Naive thymus-derived CD4-positive, alpha-beta T cell (primary cell): Measurements from ENCODE around the gene ARL11. TPM values are rescaled to one million over a fixed set of nuclear protein-coding genes. Genes with fewer than 3 reads are reported as not detected.

Source experiments
- ATAC-seq: fragments of 150-1000 bp; cut with Tn5 transposase; 2 replicates; pipeline ENCODE4 v1.10.0; 2021; ENCODE audit warnings: mild to moderate bottlenecking, moderate library complexity
- CTCF ChIA-PET: fragments of 350-600 bp; sonication (Branson Sonifier 250); formaldehyde crosslinking; loops from one replicate; lab custom pipeline; 2021; ENCODE audit warnings: antibody characterized with exemption; lab: Charles Lee
- POLR2A ChIA-PET: fragments of 350-600 bp; sonication (Branson Sonifier 250); formaldehyde crosslinking; loops from one replicate; lab custom pipeline; 2021; ENCODE audit warnings: antibody characterized with exemption, inconsistent platforms; lab: Charles Lee
- DNase-seq, 9 donors: peaks; one replicate each; pipeline versions ENCODE4 v3.0.0 to v3.0.0-alpha.2; 2020 to 2022; ENCODE audit warnings: mixed read lengths in 1 of 9
- H3K27ac ChIP-seq: one replicate; pipeline ENCODE4 v1.7.0; 2013; ENCODE audit warnings: mild to moderate bottlenecking, low read depth, low read length, moderate library complexity
- H3K27me3 ChIP-seq, 2 donors: one replicate each; pipeline ENCODE4 v1.7.0; 2013; ENCODE audit warnings: low read length in 2 of 2, mild to moderate bottlenecking in 2 of 2, moderate library complexity in 2 of 2; ENCODE audit not compliant: control insufficient read depth in 2 of 2, insufficient read depth in 2 of 2
- H3K36me3 ChIP-seq, 3 experiments: 1 replicate in 2 of 3; 2 replicates in 1 of 3; pipeline ENCODE4 v1.7.0; 2013; ENCODE audit warnings: low read length in 3 of 3, mild to moderate bottlenecking in 3 of 3, moderate library complexity in 1 of 3; ENCODE audit not compliant: insufficient read depth in 3 of 3, control insufficient read depth in 2 of 3
- H3K4me1 ChIP-seq, 2 donors: one replicate each; pipeline ENCODE4 v1.7.0; 2013; ENCODE audit warnings: low read length in 2 of 2, mild to moderate bottlenecking in 2 of 2, moderate library complexity in 1 of 2; ENCODE audit not compliant: control insufficient read depth in 2 of 2, insufficient read depth in 2 of 2
- H3K4me3 ChIP-seq: 2 replicates; pipeline ENCODE4 v1.7.0; 2013; ENCODE audit warnings: mild to moderate bottlenecking, low read length
- H3K9me3 ChIP-seq, 3 experiments: 1 replicate in 2 of 3; 2 replicates in 1 of 3; pipeline ENCODE4 v1.7.0; 2013; ENCODE audit warnings: low read length in 3 of 3; ENCODE audit not compliant: control insufficient read depth in 2 of 3
- H3K27ac Mint-ChIP-seq, 9 donors: one replicate each; pipeline ENCODE4 v1.8.0; 2020 to 2022; ENCODE audit warnings: mixed read lengths in 9 of 9, mild to moderate bottlenecking in 8 of 9, moderate library complexity in 5 of 9, inconsistent platforms in 2 of 9
- H3K27me3 Mint-ChIP-seq, 5 donors: one replicate each; pipeline ENCODE4 v1.8.0; 2021 to 2022; ENCODE audit warnings: mixed read lengths in 5 of 5, mild to moderate bottlenecking in 1 of 5
- H3K36me3 Mint-ChIP-seq, 5 donors: one replicate each; pipeline ENCODE4 v1.8.0; 2020 to 2022; ENCODE audit warnings: mixed read lengths in 5 of 5, mild to moderate bottlenecking in 3 of 5, inconsistent platforms in 1 of 5
- H3K4me1 Mint-ChIP-seq, 7 donors: one replicate each; pipeline ENCODE4 v1.8.0; 2020 to 2022; ENCODE audit warnings: mixed read lengths in 7 of 7, mild to moderate bottlenecking in 3 of 7, inconsistent platforms in 1 of 7
- H3K4me3 Mint-ChIP-seq, 10 donors: one replicate each; pipeline ENCODE4 v1.8.0; 2020 to 2022; ENCODE audit warnings: mild to moderate bottlenecking in 10 of 10, mixed read lengths in 10 of 10, moderate library complexity in 6 of 10, inconsistent platforms in 2 of 10
- H3K9me3 Mint-ChIP-seq, 11 donors: one replicate each; pipeline ENCODE4 v1.8.0; 2020 to 2022; ENCODE audit warnings: mixed read lengths in 11 of 11, mild to moderate bottlenecking in 4 of 11, inconsistent platforms in 1 of 11, moderate library complexity in 1 of 11
- intact Hi-C, 2 donors: fragments of 100-400 bp; cut with micrococcal nuclease; formaldehyde crosslinking; loops; one replicate each; pipeline ENCODE4 v1.15.1; 2023
- polyA plus RNA-seq, 2 donors: library from polyadenylated mRNA; unstranded; fragments of 300-500 nt; fragmentation: Illumina TruSeq; gene quantifications; one replicate each; pipeline ENCODE4 v1.2.3, GENCODE V29; 2021
- total RNA-seq, 6 experiments: library from RNA in 5 of 6; stranded (reverse) in 5 of 6; gene quantifications; 1 replicate in 5 of 6; 2 replicates in 1 of 6; pipeline ENCODE4 v1.2.3 and lab custom pipeline; 2021 to 2026

The ARL11 gene
- total RNA-seq (1 to 10 TPM in 2 of 5 experiments, under 1 TPM in 3; 0.48 to 3.4 (median 0.95) TPM), polyA plus RNA-seq (under 1 TPM; 0.30 to 0.38 TPM), total RNA-seq (lab: John Stamatoyannopoulos, UW) (1.1 reads per million)

DNA sequence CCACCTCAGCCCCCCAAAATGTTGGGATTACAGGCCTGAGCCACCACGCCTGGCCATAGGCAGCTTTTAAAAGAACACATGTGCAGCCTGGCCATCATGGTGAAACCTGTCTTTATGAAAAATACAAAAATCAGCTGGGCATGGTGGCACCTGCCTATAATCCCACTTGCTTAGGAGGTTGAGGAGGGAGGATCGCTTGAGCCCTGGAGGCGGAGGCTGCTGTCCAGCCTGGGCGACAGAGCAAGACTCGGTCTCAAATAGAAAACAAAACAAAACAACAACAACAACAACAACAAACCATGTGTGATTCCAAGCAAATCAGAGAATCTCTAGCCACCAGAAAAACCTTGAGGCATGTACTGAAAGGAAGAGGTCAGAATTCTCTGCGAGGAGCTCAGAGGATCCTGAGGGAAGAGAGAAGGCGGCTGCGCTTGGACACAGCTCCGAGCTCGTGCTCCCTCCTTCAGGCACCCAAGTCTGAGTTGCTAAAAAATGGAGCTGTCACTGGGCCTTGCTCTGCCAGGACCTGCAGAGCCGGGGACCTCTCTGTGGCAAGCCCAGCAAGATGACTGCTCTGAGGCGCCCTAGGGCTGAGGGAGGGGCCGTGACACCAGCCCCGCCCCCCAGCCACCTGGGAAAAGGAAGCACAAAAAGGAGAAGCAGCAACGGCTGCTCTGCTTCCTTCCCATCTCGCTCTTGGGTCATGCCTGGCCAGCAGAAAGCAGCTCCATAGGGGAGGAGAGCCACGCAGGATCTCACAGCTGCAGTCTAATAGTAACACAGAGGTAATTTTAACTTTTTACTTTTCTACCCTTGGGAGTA lies at the start of gene ARL11:
Gene ARL11 (plus strand): TSS at position 677 of the 822 bp plus-strand sequence. CDS start 1,941 bp downstream, outside the sequence.
- peaks cover 0 to under 1% (median 0%) of the 10 kb centered on the region in 5 donors for H3K36me3 Mint-ChIP-seq
- ChIA-PET POLR2A (interaction anchor here (1.1 to 1.6 kb wide), 4 partner anchors 13 to 88 kb away, joined by 3 to 4 read pairs (median 4); partner anchors contain the start of gene RCBTB1), CTCF (no interaction called here)
- Histone ChIP-seq H3K27me3 (no peaks in the 10 kb centered on the region), H3K4me1 (peaks cover 0 to 5% of the 10 kb centered on the region in 2 donors), H3K36me3 (no peaks in the 10 kb centered on the region), H3K9me3 (no peaks in the 10 kb centered on the region), H3K27ac (no peak within 1 kb of the TSS), H3K4me3 (peak within 1 kb of the TSS; percentile 40)
- intact Hi-C loops = no loop called here
- DNase-seq (peak; percentile 33 to 66 (median 47)), ATAC-seq (peak; percentile 92)
- H3K9me3 Mint-ChIP-seq = peaks cover 0 to 1% (median 0%) of the 10 kb centered on the region in 11 donors
- peak within 1 kb of the TSS; percentile 7 to 94 (median 71) for H3K27ac Mint-ChIP-seq
- H3K4me3 Mint-ChIP-seq = peak within 1 kb of the TSS; percentile 76 to 93 (median 88)
- H3K4me1 Mint-ChIP-seq = peaks cover 0 to 21% (median 18%) of the 10 kb centered on the region in 7 donors
- no peaks in the 10 kb centered on the region for H3K27me3 Mint-ChIP-seq

DNA sequence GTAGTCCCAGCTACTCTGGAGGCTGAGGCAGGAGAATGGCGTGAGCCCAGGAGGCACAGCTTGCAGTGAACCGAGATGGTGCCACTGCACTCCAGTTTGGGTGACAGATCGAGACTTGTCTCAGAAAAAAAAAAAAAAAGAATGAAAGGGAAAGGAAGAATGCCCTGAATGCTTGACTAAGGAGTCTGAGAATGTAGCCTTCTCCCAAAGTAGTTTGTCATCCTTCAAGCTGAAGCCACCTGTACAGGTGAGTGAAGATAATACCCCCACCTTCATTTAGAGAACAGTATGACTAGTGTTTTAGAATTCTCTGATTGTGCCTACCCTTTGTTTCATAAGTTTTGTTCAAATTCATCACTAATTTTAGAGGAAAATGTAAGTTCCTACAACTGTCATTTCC lies 48.8 kb upstream of the ARL11 start:
- no peak overlapping the region for H3K4me3 Mint-ChIP-seq
- peaks cover 0 to 10% (median 4%) of the 10 kb centered on the region in 3 experiments for H3K36me3 ChIP-seq
- no peaks in the 10 kb centered on the region for H3K9me3 ChIP-seq
- peaks cover 19 to 60% (median 48%) of the 10 kb centered on the region in 7 donors for H3K4me1 Mint-ChIP-seq
- peaks cover 0 to 1% (median 0%) of the 10 kb centered on the region in 11 donors for H3K9me3 Mint-ChIP-seq
- no peaks in the 10 kb centered on the region for H3K27me3 ChIP-seq
- peaks cover 7% of the 10 kb centered on the region in 2 donors for H3K4me1 ChIP-seq
- POLR2A ChIA-PET = no interaction called here
- H3K4me3 ChIP-seq = no peak overlapping the region
- ATAC-seq (no peak), DNase-seq (no peak)
- H3K36me3 Mint-ChIP-seq = peaks cover 4 to 40% (median 7%) of the 10 kb centered on the region in 5 donors
- H3K27ac ChIP-seq = no peak overlapping the region
- no peaks in the 10 kb centered on the region for H3K27me3 Mint-ChIP-seq
- CTCF ChIA-PET = no interaction called here
- intact Hi-C loops = no loop called here
- H3K27ac Mint-ChIP-seq = no peak overlapping the region

GRCh38 chr13:49580980-49581680 lies 47.2 kb upstream of the ARL11 start:
- intact Hi-C loops = loop anchor here (10.0 kb wide), 2 partner anchors 606 to 1276 kb away; partner anchors contain the start of genes FNDC3A (in 2 of the 2) and RB1 (in 1 of the 2)
- Mint-ChIP-seq H3K4me3 (peak overlapping the region in 1 of 10 donors; percentile 20), H3K27me3 (no peaks in the 10 kb centered on the region)

DNA sequence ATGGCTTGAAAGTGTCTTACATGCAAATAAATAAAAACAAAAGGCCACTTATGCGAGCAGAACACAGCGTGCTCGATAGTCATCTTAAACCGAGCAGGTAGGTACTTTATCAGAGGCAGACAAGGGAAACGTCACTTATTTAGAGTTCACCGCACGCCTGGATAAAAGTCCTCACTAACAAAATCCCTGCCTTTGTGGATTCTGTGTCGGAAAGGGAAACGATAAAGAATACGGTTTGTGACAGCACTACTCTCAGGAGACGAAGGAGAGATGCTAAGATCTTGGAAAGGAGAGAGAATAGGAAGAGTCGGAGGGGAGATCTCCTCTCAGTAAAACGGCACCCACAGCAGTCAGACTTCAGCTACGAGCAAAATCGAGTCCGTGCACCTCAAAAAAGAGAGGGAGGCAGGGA lies 43.5 kb upstream of the ARL11 start:
- Histone ChIP-seq H3K27ac (peak overlapping the region; percentile 82), H3K27me3 (no peaks in the 10 kb centered on the region), H3K4me3 (peak overlapping the region; percentile 56), H3K9me3 (no peaks in the 10 kb centered on the region), H3K36me3 (peaks cover 0 to 10% (median 0%) of the 10 kb centered on the region in 3 experiments), H3K4me1 (peaks cover 10 to 16% of the 10 kb centered on the region in 2 donors)
- peak; percentile 10 for ATAC-seq
- Mint-ChIP-seq H3K9me3 (no peaks in the 10 kb centered on the region), H3K36me3 (peaks cover 2 to 27% (median 7%) of the 10 kb centered on the region in 5 donors), H3K4me3 (peak overlapping the region; percentile 83 to 100 (median 92)), H3K27ac (peak overlapping the region; percentile 83 to 96 (median 94)), H3K27me3 (peaks cover 0 to 3% (median 0%) of the 10 kb centered on the region in 5 donors), H3K4me1 (peaks cover 33 to 53% (median 50%) of the 10 kb centered on the region in 7 donors)
- POLR2A ChIA-PET = interaction anchor here (0.8 to 2.7 kb wide), 7 partner anchors 15 to 141 kb away, joined by 3 to 15 read pairs (median 5); partner anchors contain the start of genes ARL11, CAB39L, PHF11 and SETDB2
- intact Hi-C loops = loop anchor here (1.0 to 10.0 kb wide), 11 partner anchors 23 to 1280 kb away; partner anchors contain the start of genes CAB39L (in 2 of the 2), FNDC3A (in 2 of the 2), KPNA3 (in 2 of the 2) and SETDB2 (in 2 of the 2)
- DNase-seq = peak in 2 of 9 donors; percentile 15 to 18
- CTCF ChIA-PET = interaction anchor here (0.6 kb wide), 1 partner anchor 1183 kb away, joined by 3 read pairs; no protein-coding TSS in a partner anchor

More at GRCh38 chr13:49580980-49581680, 47.2 kb upstream of the ARL11 start:
- Mint-ChIP-seq H3K4me1 (peaks cover 27 to 65% (median 52%) of the 10 kb centered on the region in 7 donors), H3K36me3 (peaks cover 2 to 34% (median 7%) of the 10 kb centered on the region in 5 donors), H3K9me3 (no peaks in the 10 kb centered on the region), H3K27ac (peak overlapping the region in 2 of 9 donors; percentile 3 to 49)
- no peak overlapping the region for H3K27ac ChIP-seq
- no peak overlapping the region for H3K4me3 ChIP-seq
- DNase-seq (no peak), ATAC-seq (no peak)
- POLR2A ChIA-PET = interaction anchor here (0.6 kb wide), 1 partner anchor 165 kb away, joined by 3 read pairs; no protein-coding TSS in a partner anchor
- no peaks in the 10 kb centered on the region for H3K9me3 ChIP-seq
- H3K27me3 ChIP-seq = no peaks in the 10 kb centered on the region
- peaks cover 0 to 15% (median 4%) of the 10 kb centered on the region in 3 experiments for H3K36me3 ChIP-seq
- H3K4me1 ChIP-seq = peaks cover 10 to 14% of the 10 kb centered on the region in 2 donors
- CTCF ChIA-PET = no interaction called here

DNA sequence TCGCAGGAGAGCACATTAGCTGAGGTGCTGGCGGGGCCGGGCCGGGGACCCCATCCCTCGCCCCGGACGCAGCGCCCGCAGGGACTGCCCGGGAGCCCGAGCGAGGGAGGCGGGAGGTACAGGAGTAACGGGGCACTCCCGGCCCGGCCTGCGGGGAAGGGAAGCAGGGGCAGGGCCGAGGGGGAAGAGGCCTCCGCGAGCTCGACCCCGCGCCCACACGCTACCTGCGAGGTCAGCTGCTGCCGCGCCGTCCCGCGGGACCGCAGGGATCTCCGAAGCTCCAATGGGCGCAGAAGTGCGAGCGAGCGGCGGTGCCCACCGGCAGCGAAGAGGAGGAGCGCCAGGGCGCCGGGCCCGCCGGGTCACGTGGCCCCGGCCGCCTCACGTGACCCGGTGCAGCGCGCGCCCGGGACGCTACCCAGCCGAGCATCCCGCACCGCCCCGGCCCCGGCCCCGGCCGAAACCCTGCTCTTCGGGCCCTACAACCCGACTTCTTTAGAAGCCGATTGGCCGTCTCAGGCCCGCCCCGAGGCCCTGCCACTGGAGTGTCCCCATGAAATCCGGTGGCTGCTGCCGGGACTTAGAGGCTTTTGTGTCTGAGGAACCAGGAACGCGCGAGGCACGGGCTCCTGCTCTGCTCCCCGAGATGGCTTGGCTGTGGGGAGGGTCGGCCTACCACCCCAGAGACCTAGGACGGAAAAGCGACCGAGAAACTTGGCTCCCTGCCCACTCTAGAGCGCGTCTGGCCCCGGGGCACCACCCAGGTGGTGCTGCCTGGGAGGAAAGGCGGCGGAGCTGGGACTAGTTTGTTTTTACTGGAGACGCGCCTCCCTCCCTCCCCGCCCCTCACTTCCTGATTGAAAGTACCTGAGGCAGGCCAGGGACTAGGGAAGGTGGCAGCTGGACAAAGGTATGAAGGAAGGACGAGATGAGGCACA lies 42.8 kb upstream of the ARL11 start, which contains the start of gene RCBTB1:
Gene RCBTB1 (minus strand): TSS at position 339 of the 938 bp plus-strand sequence. CDS start 18,279 bp downstream, outside the sequence.
- Mint-ChIP-seq H3K36me3 (peaks cover 2 to 21% (median 4%) of the 10 kb centered on the region in 5 donors), H3K4me3 (peak within 1 kb of the TSS; percentile 83 to 100 (median 92)), H3K27ac (peak within 1 kb of the TSS; percentile 86 to 96 (median 94)), H3K4me1 (peaks cover 32 to 53% (median 50%) of the 10 kb centered on the region in 7 donors), H3K9me3 (no peaks in the 10 kb centered on the region), H3K27me3 (peaks cover 0 to 3% (median 0%) of the 10 kb centered on the region in 5 donors)
- Histone ChIP-seq H3K27ac (peak within 1 kb of the TSS; percentile 82), H3K9me3 (no peaks in the 10 kb centered on the region), H3K4me1 (peaks cover 10 to 16% of the 10 kb centered on the region in 2 donors), H3K36me3 (peaks cover 0 to 4% (median 0%) of the 10 kb centered on the region in 3 experiments), H3K27me3 (no peaks in the 10 kb centered on the region), H3K4me3 (peak within 1 kb of the TSS; percentile 56)
- POLR2A ChIA-PET = interaction anchor here (0.6 to 2.7 kb wide), 10 partner anchors 15 to 234 kb away, joined by 3 to 15 read pairs (median 4); partner anchors contain the start of genes ARL11, CAB39L, PHF11 and SETDB2
- DNase-seq (peak; percentile 47 to 74 (median 66)), ATAC-seq (peak; percentile 97)
- intact Hi-C loops = loop anchor here (1.0 to 10.0 kb wide), 11 partner anchors 22 to 1281 kb away; partner anchors contain the start of genes CAB39L (in 2 of the 2), FNDC3A (in 2 of the 2), KPNA3 (in 2 of the 2) and SETDB2 (in 2 of the 2)
- CTCF ChIA-PET = interaction anchor here (0.6 to 1.4 kb wide), 4 partner anchors 9 to 1184 kb away, joined by 3 read pairs; no protein-coding TSS in a partner anchor
